CD1c-positive myeloid dendritic cell (primary cell): Measurements from ENCODE around the gene ZNF418.
A peak's percentile ranks its signal among the peaks of the same experiment; 100 is the strongest.
"Not testable (repeated sequence)": the region's sequence is repeated elsewhere in the genome, so short reads cannot be mapped to it uniquely, and the experiment has no call there.

Source experiments
- DNase-seq: peaks from one replicate; pipeline ENCODE4 v3.0.0-alpha.2; 2016; ENCODE audit errors: extremely low spot score

The ZNF418 gene

DNA sequence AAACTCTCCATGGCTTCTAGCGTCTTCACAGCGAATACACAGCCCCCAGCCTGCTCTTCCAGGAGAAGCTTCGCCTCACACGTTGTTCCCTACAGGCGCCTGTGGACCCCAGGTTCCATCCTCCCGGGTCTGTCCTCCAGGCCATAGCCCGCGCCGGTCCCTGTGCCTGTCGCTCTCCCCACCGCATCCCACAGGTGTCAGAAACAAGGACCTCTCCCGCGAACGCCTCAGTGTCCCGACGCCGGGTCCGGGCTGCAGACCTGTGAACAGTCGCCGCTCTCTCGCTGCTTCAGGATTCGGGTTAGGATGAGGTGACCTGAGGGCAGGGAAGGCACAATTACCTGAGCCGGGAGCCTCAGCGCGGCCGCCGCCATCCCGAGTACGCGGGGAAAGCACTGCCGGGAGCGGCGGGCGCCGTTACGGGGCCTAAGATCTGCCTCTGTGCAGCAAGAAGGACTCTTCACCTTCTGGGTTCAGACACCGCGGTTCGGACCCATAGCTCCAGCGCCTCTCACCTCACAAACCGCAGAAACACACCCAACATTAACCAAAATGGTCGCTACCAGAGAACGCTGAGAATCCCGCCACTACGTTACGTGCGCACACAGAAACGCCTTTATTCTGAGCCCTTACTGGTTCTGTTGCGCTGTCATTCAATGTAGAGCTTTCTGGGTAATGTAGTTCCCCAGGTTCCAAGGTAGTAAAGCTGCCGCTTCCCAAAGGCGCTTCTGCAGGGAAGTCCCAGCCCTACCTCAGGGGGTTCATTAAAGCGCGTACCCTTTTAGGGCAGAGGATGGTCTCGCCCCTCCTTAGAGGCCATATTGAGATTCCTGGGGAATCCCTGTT, at the start of gene ZNF418:
Gene ZNF418, minus strand, starts transcription at position 583 of the 846 bp plus-strand sequence. CDS start 1,580 bp downstream, outside the sequence.
- DNase-seq: peak; percentile 84

GRCh38 chr19:57978586-57979289, 43.5 kb upstream of the ZNF418 start:
- DNase-seq: no peak

GRCh38 chr19:57974434-57974833, 39.2 kb upstream of the ZNF418 start, which contains the start of gene C19orf18:
TSS of gene C19orf18 (minus strand) at chr19:57974534. CDS start at chr19:57974432, 102 bp downstream.
- DNase-seq: no peak

- no peak for DNase-seq
These were observed 29.6 kb upstream of the ZNF418 start for GRCh38 chr19:57964761-57965160.

DNA sequence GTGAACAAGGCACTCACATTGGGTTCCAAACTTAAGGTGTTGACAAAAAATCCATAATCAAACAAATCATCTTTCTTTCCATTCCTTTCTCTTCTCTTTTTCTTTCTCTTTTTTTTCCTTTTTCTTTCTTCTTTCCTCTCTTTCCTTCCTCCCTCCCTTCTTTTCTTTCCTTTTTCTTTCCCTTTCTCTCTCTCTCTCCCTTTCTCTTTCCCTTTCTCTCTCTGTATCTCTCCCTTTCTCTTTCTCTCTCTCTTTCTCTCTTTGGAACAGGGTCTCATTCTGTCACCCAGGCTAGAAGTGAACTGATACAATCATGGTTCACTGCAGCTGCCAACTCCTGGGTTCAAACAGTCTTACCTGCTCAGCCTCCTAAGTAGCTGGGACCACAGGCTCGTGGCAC, 26.6 kb upstream of the ZNF418 start:
- no peak for DNase-seq

- DNase-seq: no peak
These were observed 19.8 kb upstream of the ZNF418 start for GRCh38 chr19:57954996-57955395.

DNA sequence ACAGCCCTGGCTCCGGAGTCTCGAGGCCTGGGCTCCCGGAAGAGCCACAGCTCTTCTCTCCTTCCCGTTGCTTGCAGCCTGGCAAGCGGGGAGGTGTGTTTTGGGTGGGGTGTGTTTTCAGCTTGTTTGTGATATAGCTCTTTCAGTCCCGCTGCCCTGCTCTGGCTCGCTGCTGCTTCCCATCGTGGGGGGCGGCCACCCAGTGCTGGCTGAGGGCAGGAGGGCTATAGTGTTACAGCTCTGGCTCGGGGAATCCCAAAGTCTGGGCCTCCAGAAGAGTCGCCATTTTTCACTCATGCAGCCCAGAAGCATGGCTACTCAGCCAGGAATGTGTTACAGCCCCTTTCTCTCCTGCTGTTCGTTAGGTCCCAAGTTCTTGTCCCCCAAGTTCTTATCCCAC, 14.5 kb upstream of the ZNF418 start:
- DNase-seq: no peak

DNA sequence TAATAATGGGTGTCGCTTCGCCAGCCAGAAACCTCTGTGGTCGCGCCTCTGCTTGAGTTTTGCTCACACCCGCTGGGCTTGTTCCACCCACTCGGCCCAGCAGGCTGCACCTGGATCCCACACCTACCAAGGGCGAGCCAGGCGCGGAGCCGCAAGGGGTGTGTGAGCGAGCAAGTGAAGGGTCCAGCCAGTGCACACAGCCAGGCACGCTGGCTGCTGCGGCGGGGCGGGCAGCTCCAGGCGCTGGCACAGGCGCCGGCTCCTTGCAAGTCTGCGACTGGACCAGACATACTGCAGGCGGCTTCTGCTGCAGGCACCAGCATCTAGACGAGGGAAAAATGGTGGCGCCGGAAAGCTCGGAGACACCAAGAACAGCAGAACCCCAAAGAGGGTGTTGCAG, 14.1 kb upstream of the ZNF418 start:
- no peak for DNase-seq

DNA sequence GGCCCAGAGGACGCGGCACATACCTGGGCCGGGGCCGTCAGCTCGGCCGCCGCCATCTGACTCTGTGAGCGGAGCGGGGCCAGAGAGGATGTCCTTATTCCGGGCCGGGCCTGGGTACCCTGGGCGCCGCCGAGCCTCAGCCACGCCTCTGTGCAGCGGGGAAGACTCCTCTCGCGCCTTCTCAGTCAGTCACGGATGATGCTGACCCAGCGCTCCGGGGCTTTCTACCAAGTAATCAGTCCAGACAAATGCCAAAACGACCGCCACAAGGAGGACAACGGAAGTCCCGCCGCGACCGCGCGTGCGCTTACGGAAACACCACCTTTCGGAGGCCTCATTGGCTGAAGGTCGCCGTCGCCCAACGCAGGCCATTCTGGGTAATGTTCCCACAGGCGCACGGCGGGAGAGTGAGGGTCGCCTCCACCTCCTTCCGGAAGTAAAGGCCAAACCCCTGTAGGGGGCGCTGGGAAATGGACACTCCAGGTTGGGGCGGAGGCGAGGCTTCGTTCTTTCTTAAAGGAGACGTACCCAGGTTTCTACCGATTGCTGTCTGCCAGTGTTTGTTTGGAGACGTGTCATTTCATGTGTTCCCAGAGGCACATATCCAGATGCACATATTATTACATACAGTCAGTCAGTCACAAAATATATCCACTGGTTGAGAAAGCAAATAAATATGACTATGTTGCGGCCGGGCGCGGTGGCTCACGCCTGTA, 12.4 kb upstream of the ZNF418 start, which contains the start of gene ZNF256:
Gene ZNF256, minus strand, starts transcription at position 288 of the 716 bp plus-strand sequence. Its CDS starts 232 bp downstream, at position 56.
- DNase-seq: peak; percentile 95

DNA sequence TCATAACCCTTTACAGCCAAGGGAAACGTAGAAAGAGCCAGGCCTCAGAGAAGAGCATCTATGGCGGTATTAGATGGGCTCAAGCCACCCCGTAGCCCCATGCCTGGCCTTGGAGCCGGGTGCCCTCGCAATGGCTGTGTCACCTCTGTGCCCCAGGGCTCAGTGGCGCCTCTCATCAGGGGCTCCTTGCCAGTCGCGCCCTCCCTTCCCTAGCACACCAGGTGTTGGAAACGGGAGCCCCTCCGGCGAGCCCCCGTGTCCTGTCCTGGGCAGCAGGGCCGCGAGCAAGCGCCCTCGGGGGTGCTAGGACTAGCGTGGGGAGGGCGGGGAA, 11.9 kb upstream of the ZNF418 start:
- no peak for DNase-seq

- no peak for DNase-seq
These were observed 11.1 kb upstream of the ZNF418 start for GRCh38 chr19:57946316-57946715.

DNA sequence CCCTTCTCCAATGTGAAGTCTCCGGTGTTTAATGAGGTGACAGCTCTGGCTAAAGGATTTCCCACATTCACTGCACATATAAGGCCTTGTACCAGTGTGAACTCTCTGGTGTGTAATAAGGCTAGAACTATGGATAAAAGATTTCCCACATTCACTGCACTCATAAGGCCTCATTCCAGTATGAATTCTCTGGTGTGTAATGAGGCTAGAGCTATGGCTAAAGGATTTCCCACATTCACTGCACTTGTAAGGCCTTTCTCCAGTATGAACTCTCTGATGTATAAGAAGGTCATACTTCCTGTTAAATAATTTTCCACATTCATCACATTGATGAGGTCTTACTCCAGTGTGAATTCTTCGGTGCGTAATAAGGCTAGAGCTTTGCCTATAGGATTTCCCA, 6.4 kb upstream of the ZNF418 start:
- no peak for DNase-seq

DNA sequence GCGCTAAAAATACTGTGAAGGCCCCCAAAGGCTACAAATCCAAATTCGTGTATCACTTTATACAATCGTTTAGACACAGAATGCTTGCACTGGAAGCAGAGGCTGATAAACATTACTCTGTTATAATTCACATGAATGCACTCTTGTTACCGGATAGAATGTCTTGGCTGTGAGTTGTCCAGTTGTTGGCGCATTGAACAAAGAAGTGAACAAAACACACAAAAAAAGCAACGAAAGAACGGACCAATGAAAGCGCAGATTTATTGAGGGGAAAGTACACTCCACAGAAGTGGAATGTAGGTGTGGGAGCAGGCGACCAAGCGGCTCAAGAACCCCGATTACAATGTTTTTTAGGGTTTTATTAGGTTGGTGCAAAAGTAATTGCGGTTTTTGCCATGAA, 529 bp upstream of the ZNF418 start:
- no peak for DNase-seq

- DNase-seq: no peak
These were observed 7.6 kb downstream of the ZNF418 start for GRCh38 chr19:57927587-57927986.

DNA sequence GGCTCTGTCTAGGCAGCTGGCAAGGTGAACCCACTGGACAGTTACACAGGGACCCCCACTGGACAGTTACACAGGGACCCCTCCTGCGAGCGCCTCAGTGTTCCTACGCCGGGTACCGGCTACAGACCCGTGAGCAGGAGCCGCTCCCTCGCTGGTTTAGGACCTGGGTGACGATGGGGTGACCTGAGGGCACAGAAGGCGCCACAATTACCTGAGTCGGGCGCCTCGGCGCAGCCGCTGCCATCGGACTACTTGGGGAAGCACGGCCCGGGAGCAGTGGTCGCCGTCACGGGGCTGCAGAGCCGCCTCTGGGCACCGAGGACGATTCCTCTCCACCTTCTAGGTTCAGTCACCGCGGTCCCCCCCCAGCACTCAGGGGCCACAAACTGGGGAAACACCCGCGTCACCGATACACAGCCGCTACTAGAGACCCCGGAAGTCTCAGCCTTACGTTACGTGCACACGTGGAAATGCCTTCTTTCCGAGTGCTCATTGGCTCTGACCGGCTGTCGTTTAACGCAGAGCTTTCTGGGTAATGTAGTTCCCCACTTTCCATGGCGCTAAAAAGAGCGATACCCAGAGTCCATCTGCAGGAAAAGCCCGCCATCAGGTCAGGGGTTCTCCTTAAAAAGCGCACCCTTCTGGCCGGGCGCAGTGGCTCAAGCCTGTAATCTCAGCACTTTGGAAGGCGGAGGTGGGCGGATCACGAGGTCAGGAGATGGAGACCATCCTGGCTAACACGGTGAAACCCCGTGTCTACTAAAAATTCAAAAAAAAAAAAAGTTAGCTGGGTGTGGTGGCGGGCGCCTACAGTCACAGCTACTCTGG, 18.8 kb downstream of the ZNF418 start, which contains the start of gene ZNF417:
Gene ZNF417, minus strand, starts transcription at position 425 of the 828 bp plus-strand sequence. Its CDS starts 181 bp downstream, at position 244.
- peak; percentile 97 for DNase-seq

DNA sequence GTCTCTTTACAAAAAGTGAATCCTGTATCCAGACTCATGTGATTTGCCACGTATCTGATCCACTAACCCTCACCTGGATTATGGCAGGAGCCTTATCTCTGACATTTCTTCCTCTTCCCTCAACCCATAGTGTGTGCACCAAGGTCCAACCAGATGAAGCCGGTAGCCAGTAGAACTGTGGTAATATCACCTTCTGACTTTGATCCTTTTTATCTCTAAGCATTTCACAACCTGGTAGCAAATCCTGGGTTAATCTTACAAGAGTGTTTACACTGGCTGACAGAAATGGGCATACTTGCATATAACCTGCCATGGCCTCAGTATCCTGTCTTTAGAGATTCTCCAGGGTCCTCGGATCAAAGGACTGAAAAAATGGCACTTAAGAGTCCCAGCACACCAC, 20.7 kb downstream of the ZNF418 start:
- no peak for DNase-seq

GRCh38 chr19:57907394-57907793, 27.8 kb downstream of the ZNF418 start:
- DNase-seq: no peak

DNA sequence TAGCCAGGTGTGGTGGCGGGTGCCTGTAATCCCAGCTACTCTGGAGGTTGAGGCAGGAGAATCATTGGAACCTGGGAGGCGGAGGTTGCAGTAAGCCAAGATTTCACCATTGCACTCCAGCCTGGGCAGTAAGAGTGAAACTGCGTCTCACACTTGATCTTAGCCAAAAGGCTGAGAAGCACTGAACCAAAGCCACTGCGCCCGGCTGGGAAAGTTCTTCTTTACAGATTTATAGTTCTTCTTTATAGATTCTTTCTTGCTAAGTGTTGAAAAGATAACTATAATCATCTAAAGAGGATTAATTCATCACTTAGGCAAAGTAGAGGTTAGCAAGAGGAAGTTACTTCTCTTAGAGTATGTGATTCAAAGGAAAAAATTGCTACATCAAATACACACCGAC, 29.9 kb downstream of the ZNF418 start:
- DNase-seq: no peak

DNA sequence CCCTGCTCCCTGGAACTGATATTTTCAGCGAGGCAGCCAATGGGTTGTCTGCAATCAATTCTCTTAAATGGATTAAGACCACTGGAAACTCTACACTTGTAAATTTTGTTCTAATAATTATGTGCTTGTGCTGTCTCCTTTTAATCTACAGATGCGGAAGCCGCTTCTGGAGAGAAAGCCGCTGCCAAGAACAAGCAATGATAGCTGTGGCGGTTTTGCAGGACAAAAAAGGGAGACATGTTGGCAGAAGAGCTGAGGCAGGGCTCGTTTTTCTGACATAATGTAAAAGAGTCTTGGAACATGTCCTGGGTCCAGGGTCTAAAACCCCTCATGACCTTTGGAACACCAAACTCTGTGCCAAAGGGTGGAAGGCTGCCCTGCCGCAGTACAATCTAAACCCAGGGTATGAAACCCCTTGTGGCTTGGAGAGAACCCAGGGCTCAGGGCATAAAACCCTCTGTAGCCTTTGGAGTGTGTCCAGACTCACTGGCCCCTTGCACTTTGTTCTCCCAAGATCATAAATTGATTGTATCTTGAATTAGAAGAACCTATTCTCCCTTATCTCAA, 31.5 kb downstream of the ZNF418 start:
- DNase-seq: no peak

DNA sequence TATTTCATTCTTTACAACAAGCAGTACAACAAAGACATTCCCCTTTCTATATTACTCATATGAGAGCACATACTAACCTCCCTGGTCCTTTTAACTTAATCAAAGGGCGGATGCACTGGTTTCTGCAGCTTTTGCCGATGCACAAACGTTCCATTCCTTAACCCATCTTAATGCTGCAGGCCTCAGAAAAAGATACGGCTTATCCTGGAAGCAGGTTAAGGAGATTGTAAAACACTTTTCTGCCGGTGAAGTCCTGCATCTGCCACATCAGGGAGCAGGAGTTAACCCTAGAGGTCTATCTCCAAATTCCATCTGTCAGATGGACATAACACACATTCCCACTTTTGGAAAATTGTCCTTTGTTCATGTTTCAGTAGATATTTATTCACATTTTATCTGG, 34.9 kb downstream of the ZNF418 start:
- no peak for DNase-seq

DNA sequence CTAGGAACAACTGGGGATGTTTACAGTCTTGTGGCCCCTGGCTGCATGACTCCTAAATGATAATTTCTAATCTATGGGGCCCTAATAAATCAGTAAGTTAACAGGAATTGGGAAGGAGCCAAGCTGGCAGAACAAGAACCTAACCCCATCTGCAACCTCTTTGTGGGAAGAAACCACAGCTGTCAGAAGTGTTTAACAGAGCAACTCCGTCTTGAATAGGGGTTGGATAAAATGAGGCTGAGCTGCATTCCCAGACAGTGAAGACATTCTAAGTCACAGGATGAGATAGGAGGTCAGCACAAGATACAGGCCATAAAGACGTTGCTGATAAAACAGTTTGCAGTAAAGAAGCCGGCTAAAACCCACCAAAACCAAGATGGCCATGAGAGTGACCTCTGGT, 44.5 kb downstream of the ZNF418 start:
- not testable (repeated sequence) for DNase-seq
